KMS-11 (cell line): Measurements from ENCODE around the gene CELF5.

Experiments used
- H2AFZ ChIP-seq: fragments of 200-600 bp; sonication (generic); 2 replicates; pipeline ENCODE4 v1.6.1; 2016; ENCODE audit warnings: antibody characterized with exemption, mixed run types, low read depth
- H3K27ac ChIP-seq: fragments of 200-600 bp; sonication (generic); 2 replicates; pipeline ENCODE4 v1.6.1; 2016; ENCODE audit warnings: mild to moderate bottlenecking, mixed run types
- H3K27me3 ChIP-seq: fragments of 200-600 bp; sonication (generic); 2 replicates; pipeline ENCODE4 v1.6.1; 2017; ENCODE audit warnings: mild to moderate bottlenecking, low read depth, mixed run types, moderate library complexity; ENCODE audit not compliant: insufficient read depth
- H3K36me3 ChIP-seq: fragments of 200-600 bp; sonication (generic); 2 replicates; pipeline ENCODE4 v1.6.1; 2017; ENCODE audit warnings: mild to moderate bottlenecking, mixed run types; ENCODE audit not compliant: insufficient read depth
- H3K4me1 ChIP-seq: fragments of 200-600 bp; sonication (generic); 2 replicates; pipeline ENCODE4 v1.6.1; 2016; ENCODE audit warnings: mild to moderate bottlenecking, low read depth, mixed run types; ENCODE audit not compliant: poor library complexity, severe bottlenecking
- H3K4me2 ChIP-seq: fragments of 200-600 bp; sonication (generic); 2 replicates; pipeline ENCODE4 v1.7.0; 2016; ENCODE audit warnings: mild to moderate bottlenecking, mixed run types
- H3K4me3 ChIP-seq: fragments of 200-600 bp; sonication (generic); IDR thresholded peaks from 2 replicates; pipeline ENCODE4 v1.6.1; 2017; ENCODE audit warnings: low read depth, low read length, mixed read lengths; ENCODE audit not compliant: insufficient read depth
- H3K79me2 ChIP-seq: fragments of 200-600 bp; sonication (generic); 2 replicates; pipeline ENCODE4 v1.6.1; 2016; ENCODE audit warnings: low read depth, mixed run types; ENCODE audit not compliant: insufficient read depth
- H3K9ac ChIP-seq: fragments of 200-600 bp; sonication (generic); 2 replicates; pipeline ENCODE4 v1.6.1; 2016; ENCODE audit warnings: mild to moderate bottlenecking, mixed run types
- H4K20me1 ChIP-seq: fragments of 200-600 bp; sonication (generic); 2 replicates; pipeline ENCODE4 v1.6.1; 2016; ENCODE audit warnings: mild to moderate bottlenecking, mixed run types; ENCODE audit not compliant: insufficient read depth
- CTCF ChIP-seq: fragments of 200-600 bp; sonication (generic); conservative IDR thresholded peaks from 2 replicates; pipeline ENCODE4 v1.6.1; 2017; ENCODE audit warnings: low read depth, mild to moderate bottlenecking, antibody characterized with exemption, low read length, moderate library complexity, mixed read lengths

Gene CELF5

DNA sequence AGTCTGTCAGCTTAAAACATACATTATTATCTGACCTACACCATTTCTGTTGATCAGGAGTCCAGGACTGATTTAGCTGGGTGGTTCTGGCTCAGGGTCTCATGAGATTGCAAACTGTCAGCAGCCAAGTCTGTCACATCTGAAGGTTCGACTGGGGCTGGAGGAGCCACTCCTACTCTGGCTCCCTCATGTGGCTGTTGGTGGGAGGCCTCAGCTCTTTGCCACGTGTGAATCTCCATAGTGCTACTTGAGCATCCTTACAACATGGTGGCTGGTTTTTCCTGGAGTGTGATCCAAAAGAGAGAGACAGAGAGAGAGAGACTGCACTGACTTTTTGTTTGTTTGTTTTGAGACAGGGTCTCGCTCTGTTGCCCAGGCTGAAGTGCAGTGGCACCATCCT, 78.3 kb downstream of the CELF5 start:
- H3K4me2 ChIP-seq, result no peak overlapping the region
- H4K20me1 ChIP-seq, result no peaks in the 10 kb centered on the region
- no peak for TF ChIP-seq CTCF
- H2AFZ ChIP-seq, result no peak overlapping the region
- H3K27me3 ChIP-seq, result peaks cover 76% of the 10 kb centered on the region
- H3K27ac ChIP-seq, result no peak overlapping the region
- no peaks in the 10 kb centered on the region for H3K4me1 ChIP-seq
- H3K36me3 ChIP-seq, result no peaks in the 10 kb centered on the region
- no peaks in the 10 kb centered on the region for H3K79me2 ChIP-seq
- H3K9ac ChIP-seq, result no peak overlapping the region
- no peak overlapping the region for H3K4me3 ChIP-seq

GRCh38 chr19:3304871-3305423, 80.5 kb downstream of the CELF5 start:
- Histone ChIP-seq H3K27me3 (peaks cover 68% of the 10 kb centered on the region), H3K4me2 (no peak overlapping the region), H3K4me1 (no peaks in the 10 kb centered on the region), H3K4me3 (no peak overlapping the region), H3K36me3 (no peaks in the 10 kb centered on the region), H3K79me2 (no peaks in the 10 kb centered on the region), H3K27ac (no peak overlapping the region), H4K20me1 (no peaks in the 10 kb centered on the region), H3K9ac (no peak overlapping the region), H2AFZ (no peak overlapping the region)
- peak; percentile 82 for TF ChIP-seq CTCF

DNA sequence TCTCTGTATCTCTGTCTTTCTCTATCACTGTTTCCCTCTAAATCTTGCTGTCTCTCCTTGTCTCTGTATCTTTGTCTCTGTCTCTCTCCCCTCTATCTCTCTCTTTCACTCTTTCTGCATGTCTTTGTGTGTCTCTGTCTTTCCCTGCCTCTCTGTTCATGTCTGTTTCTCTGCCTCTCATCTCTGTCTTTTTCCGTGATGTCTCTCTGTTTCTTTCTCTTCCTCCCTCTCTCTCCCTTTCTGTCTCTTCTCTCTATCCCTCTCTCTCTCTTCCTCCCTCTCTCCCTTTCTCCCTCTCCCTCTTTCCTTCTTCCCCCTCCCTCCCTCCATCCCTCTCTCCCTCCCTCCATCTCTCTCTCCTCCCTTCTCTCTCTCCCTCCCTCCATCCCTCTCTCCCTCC, 85.3 kb downstream of the CELF5 start:
- H2AFZ ChIP-seq, result no peak overlapping the region
- H3K79me2 ChIP-seq, result no peaks in the 10 kb centered on the region
- peaks cover 5% of the 10 kb centered on the region for H3K4me1 ChIP-seq
- no peak overlapping the region for H3K4me2 ChIP-seq
- no peak overlapping the region for H3K4me3 ChIP-seq
- no peak overlapping the region for H3K27ac ChIP-seq
- no peaks in the 10 kb centered on the region for H4K20me1 ChIP-seq
- peaks cover 62% of the 10 kb centered on the region for H3K27me3 ChIP-seq
- no peak for TF ChIP-seq CTCF
- no peak overlapping the region for H3K9ac ChIP-seq
- H3K36me3 ChIP-seq, result no peaks in the 10 kb centered on the region

- H3K4me1 ChIP-seq, result peaks cover 5% of the 10 kb centered on the region
- H4K20me1 ChIP-seq, result no peaks in the 10 kb centered on the region
- no peak overlapping the region for H3K4me2 ChIP-seq
- H3K9ac ChIP-seq, result no peak overlapping the region
- no peak overlapping the region for H3K4me3 ChIP-seq
- H3K27ac ChIP-seq, result no peak overlapping the region
- no peak for TF ChIP-seq CTCF
- H3K36me3 ChIP-seq, result no peaks in the 10 kb centered on the region
- H2AFZ ChIP-seq, result no peak overlapping the region
- H3K79me2 ChIP-seq, result no peaks in the 10 kb centered on the region
- H3K27me3 ChIP-seq, result peaks cover 62% of the 10 kb centered on the region
Observed at GRCh38 chr19:3310280-3310679, 85.8 kb downstream of the CELF5 start.
